Measurements from ENCODE around the gene OOSP4A.

DNA sequence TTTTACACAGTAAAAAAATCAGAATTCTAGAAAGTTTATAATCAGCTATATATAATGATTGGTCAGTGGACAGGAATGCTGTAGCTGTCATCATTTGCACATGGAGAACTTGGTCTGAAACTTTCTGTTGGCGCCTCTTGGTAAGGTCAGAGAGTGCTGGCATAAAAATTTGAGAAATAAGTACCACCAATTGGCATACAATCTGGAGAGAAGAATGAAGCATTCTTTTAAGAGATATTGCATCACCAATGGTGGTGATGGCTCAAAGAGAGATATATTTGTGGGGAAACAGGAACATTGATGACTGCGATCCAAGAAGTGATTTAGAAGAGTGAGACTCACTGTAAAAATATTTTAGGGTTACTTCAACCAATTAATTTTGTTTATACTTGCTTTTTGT, 45.4 kb upstream of the OOSP4A start:
- TF ChIP-seq, protein P1, sequence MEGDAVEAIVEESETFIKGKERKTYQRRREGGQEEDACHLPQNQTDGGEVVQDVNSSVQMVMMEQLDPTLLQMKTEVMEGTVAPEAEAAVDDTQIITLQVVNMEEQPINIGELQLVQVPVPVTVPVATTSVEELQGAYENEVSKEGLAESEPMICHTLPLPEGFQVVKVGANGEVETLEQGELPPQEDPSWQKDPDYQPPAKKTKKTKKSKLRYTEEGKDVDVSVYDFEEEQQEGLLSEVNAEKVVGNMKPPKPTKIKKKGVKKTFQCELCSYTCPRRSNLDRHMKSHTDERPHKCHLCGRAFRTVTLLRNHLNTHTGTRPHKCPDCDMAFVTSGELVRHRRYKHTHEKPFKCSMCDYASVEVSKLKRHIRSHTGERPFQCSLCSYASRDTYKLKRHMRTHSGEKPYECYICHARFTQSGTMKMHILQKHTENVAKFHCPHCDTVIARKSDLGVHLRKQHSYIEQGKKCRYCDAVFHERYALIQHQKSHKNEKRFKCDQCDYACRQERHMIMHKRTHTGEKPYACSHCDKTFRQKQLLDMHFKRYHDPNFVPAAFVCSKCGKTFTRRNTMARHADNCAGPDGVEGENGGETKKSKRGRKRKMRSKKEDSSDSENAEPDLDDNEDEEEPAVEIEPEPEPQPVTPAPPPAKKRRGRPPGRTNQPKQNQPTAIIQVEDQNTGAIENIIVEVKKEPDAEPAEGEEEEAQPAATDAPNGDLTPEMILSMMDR (IDR thresholded peaks at IDR 0.05; ENCODE audit: poor library complexity, severe bottlenecking): no peak
- no peak for TF ChIP-seq EZH2 (IDR thresholded peaks at IDR 0.05; ENCODE audit: borderline replicate concordance, insufficient read depth, low read length, poor library complexity, severe bottlenecking)

Data from neural cell (in vitro differentiated cells).